ENCODE measurements around the gene FZD10.

Gene FZD10

GRCh38 chr12:130131801-130132200, 30.5 kb upstream of the FZD10 start:
- no peak for DNase-seq (ENCODE audit: low read depth in 2 of 2)

DNA sequence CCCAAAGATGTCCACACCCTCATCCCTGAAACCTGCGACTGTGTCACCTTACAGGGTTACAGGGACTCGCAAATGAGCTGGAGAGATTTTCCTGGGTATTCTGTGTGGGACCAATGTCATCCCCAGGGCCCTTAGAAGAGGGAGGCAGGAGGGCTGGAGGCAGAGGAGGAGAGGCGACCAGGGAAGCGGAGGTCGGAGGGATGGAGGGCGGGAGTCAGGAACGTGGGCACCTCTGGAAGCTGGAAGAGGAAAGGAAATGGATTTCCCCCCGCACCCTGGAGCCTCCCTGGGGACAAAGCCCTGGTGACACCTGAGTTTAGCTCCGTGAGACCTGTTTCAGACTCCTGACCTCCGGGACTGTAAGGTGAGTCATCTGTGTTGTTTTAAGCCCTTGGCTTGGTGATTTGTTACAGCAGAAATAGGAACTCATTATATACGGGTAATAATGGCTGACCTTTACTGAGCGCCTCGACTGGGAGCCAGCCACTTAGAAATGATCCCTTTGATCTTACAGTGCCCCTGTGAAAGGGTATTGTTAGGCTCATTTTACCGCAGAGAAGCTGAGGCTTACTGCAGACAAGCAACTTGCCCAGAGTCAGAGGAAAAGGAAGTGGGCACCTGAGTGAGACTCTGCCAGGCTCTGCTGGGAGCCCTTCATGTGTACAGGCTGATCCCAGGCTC, 29.3 kb upstream of the FZD10 start:
- DNase-seq (ENCODE audit: low read depth in 2 of 2), result no peak

GRCh38 chr12:130133851-130134562, 28.3 kb upstream of the FZD10 start:
- DNase-seq (ENCODE audit: low read depth in 2 of 2), result no peak

DNA sequence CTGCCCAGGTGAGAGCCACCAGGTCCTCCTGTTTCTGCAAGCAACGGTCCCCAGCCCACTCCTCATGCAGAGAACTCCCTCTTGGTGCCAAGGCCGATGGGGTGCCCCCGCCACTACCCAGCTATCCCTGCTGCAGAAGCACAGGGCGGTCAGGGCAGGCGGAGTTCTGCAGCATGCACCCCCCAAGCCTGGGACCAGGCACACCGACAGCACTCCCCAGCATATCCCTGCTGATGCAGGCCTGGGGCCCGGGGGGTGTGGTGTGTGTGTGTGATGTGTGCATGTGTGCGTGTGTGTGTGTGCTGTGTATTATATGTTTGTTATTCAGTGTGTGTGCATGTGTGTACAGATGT, 27.7 kb upstream of the FZD10 start:
- no peak for DNase-seq (ENCODE audit: low read depth in 2 of 2)

- no peak for DNase-seq (ENCODE audit: low read depth in 2 of 2)
Measured at GRCh38 chr12:130136509-130137039, 25.7 kb upstream of the FZD10 start.

- no peak for DNase-seq (ENCODE audit: low read depth in 2 of 2)
Measured at GRCh38 chr12:130137040-130138018, 24.9 kb upstream of the FZD10 start.

DNA sequence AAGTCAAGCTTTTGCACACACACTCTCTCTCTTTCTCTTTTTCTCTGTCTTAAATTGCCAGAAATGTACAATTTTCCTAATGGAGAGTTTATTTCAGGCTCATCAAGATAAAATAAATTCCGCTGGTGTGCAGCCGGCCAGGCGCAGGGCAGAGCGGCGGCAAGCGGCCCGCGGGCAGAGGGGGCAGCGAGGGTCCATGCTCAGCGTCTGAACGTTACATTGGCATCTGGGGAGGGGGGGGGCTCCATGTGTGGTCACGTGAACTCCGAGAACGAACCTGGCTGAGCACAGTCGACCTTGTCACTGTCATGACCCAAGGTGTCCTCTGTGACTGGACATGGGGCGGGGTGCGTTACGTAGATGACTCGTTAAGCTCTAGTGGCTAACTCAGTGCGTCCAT, 23.8 kb upstream of the FZD10 start:
- DNase-seq (ENCODE audit: low read depth in 2 of 2), result no peak

DNA sequence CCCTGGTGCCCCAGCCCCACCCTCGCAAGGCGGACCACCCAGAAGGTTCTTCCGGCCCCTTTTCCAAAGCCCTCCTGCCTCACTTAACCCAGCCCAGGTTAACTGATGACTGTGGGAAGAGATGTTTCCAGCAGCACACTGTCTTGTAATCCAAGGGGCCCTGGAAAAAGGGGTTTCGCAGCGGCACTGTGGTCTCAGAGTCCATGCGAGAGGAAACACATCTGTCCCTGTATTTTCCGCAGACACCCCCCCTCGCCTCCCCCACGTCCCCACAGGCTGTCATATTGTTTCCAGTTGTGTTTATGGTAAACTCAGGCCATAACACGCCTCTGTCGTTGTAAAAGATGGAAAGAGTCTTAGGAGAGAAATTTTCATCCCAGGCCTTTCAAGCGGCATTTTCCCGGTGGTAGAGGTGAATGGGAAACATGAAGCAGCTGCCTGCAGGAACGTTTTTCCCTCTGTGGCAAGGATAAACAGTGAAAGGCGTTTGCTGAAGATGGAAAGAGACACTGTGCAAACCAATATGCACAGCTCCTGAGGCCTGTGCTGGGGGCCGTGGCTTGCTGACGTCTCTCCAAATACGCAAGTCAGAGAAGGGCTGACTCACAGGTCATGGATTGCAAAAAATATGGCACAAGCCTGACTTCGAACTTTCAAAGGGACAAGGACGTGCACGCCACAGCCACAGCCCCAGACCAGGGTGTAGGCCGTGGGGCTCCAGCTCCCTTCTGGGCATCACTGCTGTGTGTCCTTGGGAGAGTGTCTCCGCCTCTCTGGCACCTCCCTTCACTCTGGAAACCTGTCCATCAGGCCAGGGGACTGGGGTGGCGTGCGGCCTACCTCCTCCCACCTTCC, 22.5 kb upstream of the FZD10 start:
- DNase-seq (ENCODE audit: low read depth in 2 of 2), result no peak

DNA sequence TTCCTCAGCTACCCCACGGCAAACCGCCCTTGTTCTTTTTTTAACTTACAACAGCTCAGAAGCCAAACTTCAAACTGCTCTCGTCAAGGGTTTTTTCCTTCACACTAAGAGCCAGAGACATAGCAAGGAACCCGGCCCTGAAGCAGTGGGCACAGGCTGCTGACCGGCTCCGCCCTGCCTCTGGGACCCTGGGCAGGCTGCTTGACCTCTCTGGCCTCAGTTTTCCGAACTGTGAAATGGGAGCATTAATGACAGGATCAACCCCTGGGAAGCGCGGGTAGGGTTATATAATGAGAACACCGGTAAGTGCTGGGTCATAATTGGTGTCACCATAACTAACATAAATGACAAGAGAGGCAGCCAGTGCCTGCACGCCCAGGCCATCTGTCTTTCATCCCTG, 21.2 kb upstream of the FZD10 start:
- no peak for DNase-seq (ENCODE audit: low read depth in 2 of 2)

- DNase-seq (ENCODE audit: low read depth in 2 of 2), result no peak
Measured at GRCh38 chr12:130141901-130142683, 20.2 kb upstream of the FZD10 start.

GRCh38 chr12:130142736-130143135, 19.5 kb upstream of the FZD10 start:
- no peak for DNase-seq (ENCODE audit: low read depth in 2 of 2)

DNA sequence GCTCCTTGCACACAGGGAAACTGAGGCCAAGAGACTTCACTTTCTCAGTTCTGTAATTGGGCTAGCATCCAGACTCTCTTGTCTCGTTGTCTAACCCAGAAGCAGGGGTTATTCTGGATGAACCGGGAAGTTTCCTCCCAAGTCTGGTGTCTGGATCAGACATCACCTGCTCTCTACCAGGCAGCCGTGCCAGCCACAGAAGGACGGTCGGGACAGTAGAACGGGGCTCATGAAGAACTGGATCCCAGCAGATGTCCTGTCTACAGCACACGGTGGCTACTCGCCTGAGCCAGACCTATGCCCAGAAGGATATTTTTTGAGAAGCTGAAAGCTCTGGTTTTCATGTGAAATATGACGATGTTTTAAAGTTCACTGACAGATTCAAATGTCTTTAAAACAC, 19.1 kb upstream of the FZD10 start:
- no peak for DNase-seq (ENCODE audit: low read depth in 2 of 2)

DNA sequence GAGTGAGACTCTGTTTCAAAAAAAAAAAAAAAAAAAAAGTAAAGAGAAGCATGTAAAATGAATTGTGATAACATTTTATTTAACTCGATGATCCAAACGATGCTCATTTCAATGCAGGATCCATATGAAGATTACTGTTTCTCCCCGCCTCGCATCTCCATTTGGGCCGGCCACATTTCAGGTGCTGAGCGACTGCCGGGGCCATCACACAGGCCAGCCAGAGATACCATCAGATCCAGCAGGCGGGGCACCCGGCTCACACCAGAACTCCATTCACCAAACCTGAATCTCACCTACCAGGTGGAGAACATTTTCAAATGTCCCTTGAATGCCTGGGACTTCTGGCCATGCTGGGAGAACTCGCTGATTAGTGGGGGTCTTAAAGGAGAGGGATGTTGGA, 18.0 kb upstream of the FZD10 start:
- DNase-seq (ENCODE audit: low read depth in 2 of 2), result no peak

GRCh38 chr12:130145731-130146130, 16.5 kb upstream of the FZD10 start:
- DNase-seq (ENCODE audit: low read depth in 2 of 2), result no peak

DNA sequence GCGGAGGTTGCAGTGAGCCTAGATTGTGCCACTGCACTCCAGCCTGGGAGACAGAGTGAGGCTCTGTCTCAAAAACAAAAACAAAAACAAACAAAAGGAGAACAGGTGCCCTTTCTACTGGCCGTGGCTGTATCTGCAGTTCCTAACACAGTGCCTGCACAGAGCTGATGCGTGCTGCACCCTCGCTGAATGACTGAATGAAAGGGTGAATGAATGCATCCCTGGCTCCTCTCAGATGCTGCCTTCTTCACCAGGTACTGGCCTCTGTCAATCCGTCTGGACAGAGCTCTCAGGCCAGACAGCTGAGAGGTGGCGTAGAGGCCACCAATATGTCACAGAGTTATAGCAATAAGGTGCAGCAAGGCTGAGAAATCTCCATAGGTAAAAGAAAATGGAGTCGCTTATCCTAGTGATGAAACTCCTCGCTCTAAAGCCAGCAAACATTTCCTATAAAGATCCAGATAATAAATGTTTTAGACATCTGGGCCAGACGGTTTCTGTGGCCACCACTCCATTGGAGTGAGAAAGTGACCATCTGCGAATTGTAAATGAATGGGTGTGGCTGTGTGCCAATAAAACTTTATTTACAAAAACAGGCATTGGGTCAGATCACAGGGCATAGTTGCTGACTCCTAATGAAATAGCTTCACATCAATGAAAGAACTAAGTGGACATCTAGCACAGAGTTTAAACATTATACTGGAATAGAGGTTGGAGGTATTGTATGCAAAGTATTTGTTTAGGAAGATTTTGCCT, 15.9 kb upstream of the FZD10 start:
- no peak for DNase-seq (ENCODE audit: low read depth in 2 of 2)

DNA sequence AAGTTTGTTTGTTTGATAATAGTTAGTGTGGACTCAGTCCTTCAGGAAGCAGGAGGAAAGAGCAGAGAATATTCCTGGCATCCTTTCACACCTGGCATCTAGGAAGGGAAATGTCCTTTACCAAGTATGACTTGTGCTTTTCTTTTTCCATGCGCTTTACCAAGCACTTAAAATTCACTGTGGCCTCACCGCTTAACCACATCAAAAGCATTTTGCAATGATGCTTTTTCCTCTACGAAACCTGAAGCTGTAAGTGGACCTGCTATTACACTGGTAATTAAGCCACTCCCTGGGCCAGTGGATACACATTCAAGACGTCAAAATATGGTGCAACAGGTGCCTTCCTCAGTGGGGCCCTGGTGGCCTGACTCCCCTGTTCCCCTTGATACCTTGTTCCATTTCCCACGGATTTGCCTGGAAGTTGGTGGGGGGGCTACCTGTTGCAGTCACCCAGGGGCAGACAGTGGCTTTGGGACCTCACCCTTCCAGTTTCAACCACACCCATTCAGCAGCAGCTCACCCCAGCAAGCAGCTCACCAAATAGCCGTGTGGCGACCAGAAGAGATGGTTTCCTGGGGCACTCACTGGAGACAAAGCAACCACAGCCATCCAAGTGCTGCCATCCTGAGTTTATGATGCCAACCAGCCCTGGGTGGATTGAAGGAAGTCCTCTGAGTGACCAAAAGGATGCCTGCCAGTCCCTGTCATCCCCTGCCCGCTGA, 14.2 kb upstream of the FZD10 start:
- DNase-seq (ENCODE audit: low read depth in 2 of 2), result no peak

GRCh38 chr12:130151846-130152245, 10.4 kb upstream of the FZD10 start:
- no peak for DNase-seq (ENCODE audit: low read depth in 2 of 2)

DNA sequence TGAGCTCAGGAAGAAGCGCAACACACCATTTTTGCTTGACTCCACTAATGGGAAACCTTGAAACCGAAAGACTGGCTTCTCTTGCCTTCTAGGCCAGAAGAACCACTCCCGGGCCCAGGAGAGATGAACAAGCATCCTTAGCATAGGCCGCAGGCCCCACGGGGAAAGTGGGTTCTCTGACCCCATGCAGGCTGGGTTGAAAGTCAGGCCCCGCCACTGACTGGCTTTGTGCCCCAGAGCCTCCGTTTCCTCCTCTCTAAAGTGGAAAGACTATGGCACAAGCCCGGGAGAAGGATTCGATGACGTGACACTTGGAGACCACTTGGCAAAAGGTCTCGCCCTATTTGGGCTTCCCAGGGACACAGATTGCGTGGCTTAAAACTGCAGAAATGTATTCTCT, 9.9 kb upstream of the FZD10 start:
- DNase-seq (ENCODE audit: low read depth in 2 of 2), result no peak

- DNase-seq (ENCODE audit: low read depth in 2 of 2), result no peak
Measured at GRCh38 chr12:130153803-130154202, 8.5 kb upstream of the FZD10 start.
